Measurements from ENCODE around the gene MAGI1. TPM values are rescaled to one million over a fixed set of nuclear protein-coding genes. Genes with fewer than 3 reads are reported as not detected.
"Not testable (repeated sequence)": the region's sequence is repeated elsewhere in the genome, so short reads cannot be mapped to it uniquely, and the experiment has no call there.

The MAGI1 gene
- total RNA-seq, 2 experiments from 2014 or later: 0.18 to 0.25 TPM

GRCh38 chr3:65568497-65568896 is 470.2 kb downstream of the MAGI1 start:
- ChIA-PET POLR2A (no interaction called here), CTCF (no interaction called here)
- Mint-ChIP-seq H3K36me3 (ENCODE audit: low read depth) (no peaks in the 10 kb centered on the region), H3K9me3 (no peaks in the 10 kb centered on the region), H3K4me1 (no peaks in the 10 kb centered on the region), H3K4me3 (no peak overlapping the region), H3K27me3 (no peaks in the 10 kb centered on the region), H3K27ac (no peak overlapping the region)
- no peak for DNase-seq

DNA sequence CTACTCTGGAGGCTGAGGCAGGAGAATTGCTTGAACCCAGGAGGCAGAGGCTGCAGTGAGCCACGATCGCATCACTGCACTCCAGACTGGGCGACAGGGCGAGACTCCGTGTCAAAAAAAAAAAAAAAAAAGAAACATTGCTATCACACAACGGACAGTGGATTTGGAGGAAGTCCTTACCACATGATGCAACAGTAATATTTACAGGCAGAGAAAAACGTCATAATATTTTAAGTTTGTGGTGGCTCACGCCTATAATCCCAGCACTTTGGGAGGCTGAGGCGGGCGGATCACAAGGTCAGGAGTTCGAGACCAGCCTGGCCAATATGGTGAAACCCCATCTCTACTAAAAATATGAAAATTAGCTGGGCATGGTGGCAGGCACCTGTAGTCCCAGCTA is 473.0 kb downstream of the MAGI1 start:
- CTCF ChIA-PET; H3K27ac Mint-ChIP-seq; H3K9me3 Mint-ChIP-seq; H3K36me3 Mint-ChIP-seq (ENCODE audit: low read depth); POLR2A ChIA-PET; H3K27me3 Mint-ChIP-seq; H3K4me3 Mint-ChIP-seq; H3K4me1 Mint-ChIP-seq; DNase-seq: not testable (repeated sequence)

- no peaks in the 10 kb centered on the region for H3K36me3 Mint-ChIP-seq (ENCODE audit: low read depth)
- no peaks in the 10 kb centered on the region for H3K9me3 Mint-ChIP-seq
- H3K27ac Mint-ChIP-seq: no peak overlapping the region
- no peaks in the 10 kb centered on the region for H3K4me1 Mint-ChIP-seq
- ChIA-PET CTCF (no interaction called here), POLR2A (no interaction called here)
- H3K27me3 Mint-ChIP-seq: no peaks in the 10 kb centered on the region
- DNase-seq: no peak
- no peak overlapping the region for H3K4me3 Mint-ChIP-seq
These were observed 474.2 kb downstream of the MAGI1 start for GRCh38 chr3:65564483-65564882.

DNA sequence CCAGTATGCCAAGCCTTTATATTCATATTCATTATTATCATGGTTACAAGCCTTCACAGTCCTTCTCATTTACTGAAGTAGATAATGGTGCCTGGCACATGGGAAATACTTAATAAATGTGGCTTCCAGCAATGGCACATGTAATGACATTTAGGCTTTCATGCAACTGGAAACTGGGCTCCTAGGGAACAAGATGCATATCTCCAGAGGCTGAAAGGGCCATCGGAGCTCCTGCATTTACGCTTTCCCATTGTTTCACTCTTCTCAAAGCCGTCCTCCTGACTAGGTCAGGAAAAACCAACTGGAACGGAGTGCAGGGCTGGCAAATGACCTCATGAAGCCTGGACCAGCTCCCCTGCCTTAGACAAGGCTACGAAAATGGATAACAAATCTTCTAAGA is 474.9 kb downstream of the MAGI1 start:
- H3K4me3 Mint-ChIP-seq: no peak overlapping the region
- DNase-seq: no peak
- H3K4me1 Mint-ChIP-seq: no peaks in the 10 kb centered on the region
- no peaks in the 10 kb centered on the region for H3K36me3 Mint-ChIP-seq (ENCODE audit: low read depth)
- CTCF ChIA-PET: no interaction called here
- H3K27me3 Mint-ChIP-seq: no peaks in the 10 kb centered on the region
- H3K9me3 Mint-ChIP-seq: no peaks in the 10 kb centered on the region
- H3K27ac Mint-ChIP-seq: no peak overlapping the region
- POLR2A ChIA-PET: no interaction called here

GRCh38 chr3:65562447-65562846 is 476.3 kb downstream of the MAGI1 start:
- no peaks in the 10 kb centered on the region for H3K4me1 Mint-ChIP-seq
- no peak overlapping the region for H3K4me3 Mint-ChIP-seq
- H3K27me3 Mint-ChIP-seq: no peaks in the 10 kb centered on the region
- no peaks in the 10 kb centered on the region for H3K36me3 Mint-ChIP-seq (ENCODE audit: low read depth)
- no peak overlapping the region for H3K27ac Mint-ChIP-seq
- ChIA-PET CTCF (no interaction called here), POLR2A (no interaction called here)
- H3K9me3 Mint-ChIP-seq: no peaks in the 10 kb centered on the region
- DNase-seq: no peak

- no peak overlapping the region for H3K4me3 Mint-ChIP-seq
- no peaks in the 10 kb centered on the region for H3K4me1 Mint-ChIP-seq
- DNase-seq: no peak
- CTCF ChIA-PET: no interaction called here
- no peak overlapping the region for H3K27ac Mint-ChIP-seq
- POLR2A ChIA-PET: no interaction called here
- H3K9me3 Mint-ChIP-seq: no peaks in the 10 kb centered on the region
- H3K36me3 Mint-ChIP-seq (ENCODE audit: low read depth): no peaks in the 10 kb centered on the region
- no peaks in the 10 kb centered on the region for H3K27me3 Mint-ChIP-seq
These were observed 477.1 kb downstream of the MAGI1 start for GRCh38 chr3:65561617-65562016.

- Mint-ChIP-seq H3K9me3 (no peaks in the 10 kb centered on the region), H3K27ac (no peak overlapping the region), H3K4me3 (no peak overlapping the region), H3K4me1 (no peaks in the 10 kb centered on the region), H3K27me3 (no peaks in the 10 kb centered on the region), H3K36me3 (ENCODE audit: low read depth) (no peaks in the 10 kb centered on the region)
- ChIA-PET POLR2A (no interaction called here), CTCF (no interaction called here)
- DNase-seq: no peak
These were observed 477.8 kb downstream of the MAGI1 start for GRCh38 chr3:65560901-65561300.

GRCh38 chr3:65560133-65560532 is 478.6 kb downstream of the MAGI1 start:
- H3K27ac Mint-ChIP-seq: no peak overlapping the region
- CTCF ChIA-PET: no interaction called here
- H3K9me3 Mint-ChIP-seq: peaks cover 2% of the 10 kb centered on the region
- POLR2A ChIA-PET: no interaction called here
- no peaks in the 10 kb centered on the region for H3K4me1 Mint-ChIP-seq
- no peak for DNase-seq
- no peaks in the 10 kb centered on the region for H3K36me3 Mint-ChIP-seq (ENCODE audit: low read depth)
- H3K4me3 Mint-ChIP-seq: no peak overlapping the region
- H3K27me3 Mint-ChIP-seq: no peaks in the 10 kb centered on the region

- H3K4me3 Mint-ChIP-seq: no peak overlapping the region
- DNase-seq: no peak
- H3K27ac Mint-ChIP-seq: no peak overlapping the region
- POLR2A ChIA-PET: no interaction called here
- no peaks in the 10 kb centered on the region for H3K4me1 Mint-ChIP-seq
- H3K27me3 Mint-ChIP-seq: no peaks in the 10 kb centered on the region
- CTCF ChIA-PET: no interaction called here
- no peaks in the 10 kb centered on the region for H3K36me3 Mint-ChIP-seq (ENCODE audit: low read depth)
- H3K9me3 Mint-ChIP-seq: peaks cover 2% of the 10 kb centered on the region
These were observed 479.1 kb downstream of the MAGI1 start for GRCh38 chr3:65559643-65560042.

DNA sequence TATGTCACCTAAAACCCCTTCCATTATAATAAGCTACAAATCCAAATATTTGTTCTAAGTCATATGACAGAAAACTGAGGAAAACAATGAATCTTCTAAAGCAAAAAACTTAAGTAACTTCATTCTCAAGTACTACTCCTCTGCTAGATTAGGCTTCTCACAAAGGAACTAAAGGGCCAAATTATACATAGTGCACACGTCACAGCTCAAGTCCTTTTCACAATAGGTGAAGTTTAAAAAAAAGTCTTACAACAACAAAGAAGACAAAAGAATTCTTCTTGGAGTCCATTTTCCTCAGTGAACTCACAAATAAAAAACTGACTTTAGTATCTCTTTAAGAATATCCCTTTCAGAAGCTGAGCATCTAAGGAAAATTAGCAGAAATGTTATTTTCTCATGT is 479.9 kb downstream of the MAGI1 start:
- POLR2A ChIA-PET: no interaction called here
- Mint-ChIP-seq H3K27me3 (no peaks in the 10 kb centered on the region), H3K27ac (no peak overlapping the region)

GRCh38 chr3:65557899-65558564 is 480.7 kb downstream of the MAGI1 start:
- no peak overlapping the region for H3K4me3 Mint-ChIP-seq
- ChIA-PET POLR2A (no interaction called here), CTCF (no interaction called here)
- H3K9me3 Mint-ChIP-seq: peaks cover 2% of the 10 kb centered on the region
- no peaks in the 10 kb centered on the region for H3K27me3 Mint-ChIP-seq
- no peaks in the 10 kb centered on the region for H3K36me3 Mint-ChIP-seq (ENCODE audit: low read depth)
- no peaks in the 10 kb centered on the region for H3K4me1 Mint-ChIP-seq
- no peak for DNase-seq
- no peak overlapping the region for H3K27ac Mint-ChIP-seq

More for the DNA sequence above, 479.9 kb downstream of the MAGI1 start:
- CTCF ChIA-PET: no interaction called here
- Mint-ChIP-seq H3K4me3 (no peak overlapping the region), H3K36me3 (ENCODE audit: low read depth) (no peaks in the 10 kb centered on the region), H3K9me3 (peaks cover 2% of the 10 kb centered on the region), H3K4me1 (no peaks in the 10 kb centered on the region)
- DNase-seq: no peak

DNA sequence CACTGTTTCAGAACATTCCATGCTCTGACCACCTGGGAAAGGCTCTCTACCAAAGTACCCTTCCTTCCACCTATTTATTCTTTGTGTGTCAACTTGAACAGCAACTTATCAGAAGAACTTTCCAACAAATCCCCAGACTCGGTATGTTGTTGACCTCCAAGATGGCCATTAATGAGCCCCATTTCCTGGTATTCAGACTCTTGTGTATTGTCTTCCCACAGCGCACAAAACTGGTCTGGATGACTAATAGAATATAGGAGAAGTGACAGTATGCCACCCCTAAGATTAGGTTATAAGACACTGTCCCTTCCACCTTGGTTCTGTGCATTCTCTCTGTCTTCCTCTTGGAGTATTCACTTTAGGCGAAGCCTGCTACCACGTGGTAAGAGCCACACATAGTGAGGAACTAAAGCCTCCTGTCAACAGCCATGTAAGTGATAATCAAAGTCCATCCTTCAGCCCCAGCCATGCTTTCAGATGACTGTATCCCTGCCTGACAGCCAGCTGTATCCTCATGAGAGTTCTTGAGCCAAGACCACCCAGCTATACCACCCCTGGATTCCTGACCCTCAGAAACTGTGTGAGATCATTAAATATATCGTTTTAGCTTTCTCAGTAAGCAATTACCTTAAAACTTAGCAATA is 481.7 kb downstream of the MAGI1 start:
- ChIA-PET CTCF (no interaction called here), POLR2A (no interaction called here)
- H3K9me3 Mint-ChIP-seq: peaks cover 2% of the 10 kb centered on the region
- no peak overlapping the region for H3K27ac Mint-ChIP-seq
- H3K27me3 Mint-ChIP-seq: no peaks in the 10 kb centered on the region
- no peaks in the 10 kb centered on the region for H3K36me3 Mint-ChIP-seq (ENCODE audit: low read depth)
- H3K4me3 Mint-ChIP-seq: no peak overlapping the region
- no peaks in the 10 kb centered on the region for H3K4me1 Mint-ChIP-seq
- no peak for DNase-seq

GRCh38 chr3:65552434-65552833 is 486.3 kb downstream of the MAGI1 start:
- H3K27me3 Mint-ChIP-seq: peaks cover 2% of the 10 kb centered on the region
- POLR2A ChIA-PET: no interaction called here
- no peak for DNase-seq
- CTCF ChIA-PET: interaction anchor here (0.9 kb wide), 1 partner anchor 17 kb away, joined by 3 read pairs; no protein-coding TSS in a partner anchor
- no peak overlapping the region for H3K27ac Mint-ChIP-seq
- H3K36me3 Mint-ChIP-seq (ENCODE audit: low read depth): no peaks in the 10 kb centered on the region
- no peak overlapping the region for H3K4me3 Mint-ChIP-seq
- peaks cover 2% of the 10 kb centered on the region for H3K9me3 Mint-ChIP-seq
- H3K4me1 Mint-ChIP-seq: no peaks in the 10 kb centered on the region

GRCh38 chr3:65551945-65552344 is 486.8 kb downstream of the MAGI1 start:
- ChIA-PET CTCF (interaction anchor here (0.9 kb wide), 1 partner anchor 16 kb away, joined by 3 read pairs; no protein-coding TSS in a partner anchor), POLR2A (no interaction called here)
- no peak for DNase-seq
- no peaks in the 10 kb centered on the region for H3K36me3 Mint-ChIP-seq (ENCODE audit: low read depth)
- H3K27ac Mint-ChIP-seq: no peak overlapping the region
- peaks cover 2% of the 10 kb centered on the region for H3K27me3 Mint-ChIP-seq
- peaks cover 2% of the 10 kb centered on the region for H3K9me3 Mint-ChIP-seq
- H3K4me1 Mint-ChIP-seq: no peaks in the 10 kb centered on the region
- H3K4me3 Mint-ChIP-seq: no peak overlapping the region

Measured in activated CD4-positive, alpha-beta memory T cell treated with anti-CD3 and anti-CD28 coated beads, Interleukin-2, amount 10 ng/mL, durations not matched to agents 7 days and 5 days (primary cell).